HL-60/S4 treated with phorbol 12-myristate 13-acetate at 8.2 ng/mL for 4 days and 3 days (cell line): ENCODE measurements around the gene TM4SF5.

Source experiments
- in situ Hi-C: fragments of 300-500 bp; cut with MboI; formaldehyde crosslinking; loops from 2 replicates; pipeline ENCODE4 v1.15.0; 2022; ENCODE audit warnings: low sequenced_read_pairs

Gene TM4SF5, protein sequence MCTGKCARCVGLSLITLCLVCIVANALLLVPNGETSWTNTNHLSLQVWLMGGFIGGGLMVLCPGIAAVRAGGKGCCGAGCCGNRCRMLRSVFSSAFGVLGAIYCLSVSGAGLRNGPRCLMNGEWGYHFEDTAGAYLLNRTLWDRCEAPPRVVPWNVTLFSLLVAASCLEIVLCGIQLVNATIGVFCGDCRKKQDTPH

DNA sequence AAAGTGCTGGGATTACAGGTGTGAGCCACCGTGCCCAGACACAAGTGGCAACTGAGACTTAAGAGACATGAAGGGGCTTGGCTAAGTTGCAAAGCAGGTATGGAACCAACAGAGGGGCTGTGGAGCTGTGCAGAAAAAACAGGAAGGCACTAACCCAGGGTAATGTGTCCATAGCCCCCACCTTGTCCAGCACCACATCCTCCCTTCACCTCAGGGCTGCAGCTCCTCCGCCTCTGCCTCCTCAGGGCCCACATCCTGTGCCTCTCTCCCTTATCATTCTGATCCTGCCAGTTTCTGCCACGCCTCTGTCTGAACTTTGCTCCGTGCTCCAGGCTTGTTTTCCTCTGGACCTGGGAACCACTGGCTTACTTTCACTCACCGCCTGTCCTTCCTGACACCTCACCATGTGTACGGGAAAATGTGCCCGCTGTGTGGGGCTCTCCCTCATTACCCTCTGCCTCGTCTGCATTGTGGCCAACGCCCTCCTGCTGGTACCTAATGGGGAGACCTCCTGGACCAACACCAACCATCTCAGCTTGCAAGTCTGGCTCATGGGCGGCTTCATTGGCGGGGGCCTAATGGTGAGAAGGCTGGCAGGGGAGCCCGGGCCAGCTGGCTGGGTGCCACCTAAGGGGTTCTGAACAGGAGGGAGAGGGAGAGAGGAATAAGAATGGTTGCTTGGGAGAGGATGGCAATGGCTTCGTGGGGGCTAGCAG lies at the start of gene TM4SF5:
Gene TM4SF5, plus strand, starts transcription at position 368 of the 716 bp plus-strand sequence. Its CDS starts 37 bp downstream, at position 405.
- in situ Hi-C loops: no loop called here

DNA sequence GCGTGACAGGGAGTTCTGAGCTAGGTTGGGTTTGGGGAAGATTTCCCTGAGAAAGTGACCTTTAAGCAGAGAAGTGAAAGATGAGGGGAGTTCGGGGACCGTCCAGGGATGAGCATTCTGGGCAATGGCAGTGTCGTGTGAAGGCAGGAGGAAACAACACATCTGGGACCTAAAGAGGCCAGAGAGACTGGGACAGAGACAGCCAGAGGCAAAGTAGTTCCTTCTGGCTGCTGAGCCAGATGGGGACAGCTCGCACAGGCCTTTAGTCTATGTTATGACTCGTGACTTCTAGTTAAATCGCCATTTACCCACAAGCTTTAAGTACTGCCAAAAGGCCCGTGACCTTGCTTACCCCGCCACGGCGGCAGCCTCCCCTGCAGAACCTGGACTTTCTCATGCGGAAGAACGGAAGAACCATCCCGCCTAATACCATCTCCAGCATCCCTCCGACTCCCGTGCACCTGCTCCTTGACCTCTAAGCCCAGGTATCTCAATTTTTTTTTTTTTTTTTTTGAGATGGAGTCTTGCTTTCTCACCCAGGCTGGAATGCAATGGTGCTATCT lies 48.9 kb upstream of the TM4SF5 start:
- in situ Hi-C loops: no loop called here

DNA sequence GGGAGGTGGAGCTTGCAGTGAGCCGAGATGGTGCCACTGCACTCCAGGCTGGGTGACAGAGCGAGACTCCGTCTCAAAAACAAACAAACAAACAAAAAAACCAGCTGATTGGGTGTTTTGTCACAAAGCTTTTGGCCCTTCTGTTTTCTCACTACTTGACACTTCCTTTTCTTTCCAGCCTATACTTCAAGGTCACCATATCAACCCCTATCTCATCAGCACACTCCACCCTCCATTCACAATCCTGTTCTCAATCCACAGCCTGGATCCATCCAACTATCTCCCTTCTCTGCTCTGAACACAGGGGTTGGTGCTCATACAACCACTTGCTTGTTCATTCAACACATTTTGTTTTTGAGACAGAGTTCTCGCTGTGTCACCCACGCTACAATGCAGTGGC lies 47.0 kb upstream of the TM4SF5 start:
- in situ Hi-C loops: no loop called here

DNA sequence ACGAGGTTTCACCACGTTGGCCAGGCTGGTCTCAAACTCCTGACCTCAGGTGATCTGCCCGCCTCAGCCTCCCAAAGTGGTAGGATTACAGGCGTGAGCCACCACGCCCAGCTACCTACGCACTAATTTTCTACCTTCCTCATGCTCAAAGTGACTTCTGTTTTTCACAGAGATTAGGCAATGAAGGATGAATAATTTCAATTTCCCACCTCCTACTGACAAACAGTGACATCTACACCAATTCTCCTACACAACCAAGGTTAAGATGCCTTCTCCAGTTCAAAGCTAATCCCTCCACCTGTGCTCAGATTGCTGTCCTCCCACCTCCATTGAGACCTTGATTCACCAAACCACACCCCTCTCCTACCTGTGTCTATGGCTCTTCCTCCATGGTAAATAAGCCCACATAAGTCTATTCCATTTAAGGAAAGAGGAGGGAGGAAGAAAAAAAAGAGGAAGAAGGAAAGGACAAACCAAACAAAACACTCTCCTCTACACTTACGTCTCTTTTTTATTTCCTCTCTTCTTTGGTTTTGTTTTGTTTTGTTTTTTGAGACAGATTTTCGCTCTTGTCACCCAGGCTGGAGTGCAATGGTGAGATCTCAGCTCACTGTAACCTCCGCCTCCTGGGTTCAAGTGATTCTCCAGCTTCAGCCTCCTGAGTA lies 45.9 kb upstream of the TM4SF5 start:
- in situ Hi-C loops: no loop called here

DNA sequence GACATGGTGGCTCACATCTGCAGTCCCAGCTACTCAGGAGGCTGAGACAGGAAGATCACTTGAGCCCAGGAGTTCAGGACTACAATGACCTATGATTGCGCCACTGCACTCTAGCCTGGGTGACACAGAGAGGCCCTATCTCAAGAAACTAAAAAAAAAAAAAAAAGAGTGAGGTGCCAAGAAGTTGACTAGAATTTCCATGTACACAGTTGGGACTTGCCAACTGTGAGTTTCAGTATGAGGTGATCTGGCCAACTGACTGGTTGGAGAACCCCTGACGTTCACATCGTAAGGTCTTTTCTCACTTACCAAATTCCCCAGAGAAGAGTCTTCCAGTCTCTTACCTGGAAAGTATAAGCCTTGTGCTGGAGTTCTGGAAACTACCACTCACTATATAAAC lies 43.6 kb upstream of the TM4SF5 start:
- in situ Hi-C loops: no loop called here

DNA sequence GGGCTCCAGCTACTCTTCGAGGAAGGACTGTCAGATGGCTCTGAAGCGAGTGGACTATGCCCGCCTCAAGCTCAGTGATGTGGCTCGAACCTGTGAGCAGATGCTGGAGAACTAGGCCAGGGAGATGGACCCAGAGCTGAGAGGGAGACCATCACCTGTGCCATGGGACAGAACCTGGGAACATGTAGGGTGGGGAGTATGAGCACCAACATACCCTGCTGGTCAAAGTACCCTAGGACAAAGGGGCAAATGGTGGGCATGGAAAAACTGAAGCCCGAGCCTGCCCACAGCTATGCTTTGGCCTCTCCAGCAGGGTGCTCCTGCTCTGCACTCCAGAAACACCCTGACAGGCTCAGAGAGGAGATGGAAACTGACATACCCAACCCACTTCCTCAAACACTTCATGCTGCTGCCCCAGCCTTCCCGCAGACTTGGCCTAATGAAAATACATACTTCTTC lies 38.6 kb upstream of the TM4SF5 start:
- in situ Hi-C loops: no loop called here

DNA sequence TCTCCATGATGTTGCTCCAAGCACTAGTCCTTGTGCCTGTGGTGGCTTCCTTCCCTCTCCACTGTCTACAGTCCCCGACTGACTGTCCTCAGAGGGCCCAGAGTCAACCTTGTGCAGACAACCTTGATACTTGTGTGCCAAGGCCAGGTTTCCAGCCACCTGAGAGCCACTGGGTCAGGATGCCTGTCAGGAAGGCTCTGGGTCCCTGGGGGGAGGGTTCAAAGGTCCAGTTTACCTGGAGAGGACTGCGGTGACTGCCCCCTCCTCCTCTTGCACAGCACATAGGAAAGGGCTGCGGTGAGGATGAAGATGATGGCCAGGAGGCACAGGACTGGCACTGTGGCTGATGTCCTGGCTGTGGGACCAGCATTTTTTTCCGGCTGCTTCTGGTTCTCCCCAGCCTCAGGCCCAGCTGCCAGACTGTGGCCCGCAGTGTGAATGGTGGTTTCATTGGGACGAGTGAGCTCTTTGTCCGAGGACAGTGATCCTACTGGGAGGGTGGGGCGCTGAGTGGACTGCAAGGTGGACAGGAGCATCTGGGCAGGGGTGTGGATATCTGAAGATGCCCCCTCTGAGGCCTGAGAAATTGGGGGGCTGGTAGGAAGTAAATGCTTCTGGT lies 36.7 kb upstream of the TM4SF5 start:
- in situ Hi-C loops: no loop called here

DNA sequence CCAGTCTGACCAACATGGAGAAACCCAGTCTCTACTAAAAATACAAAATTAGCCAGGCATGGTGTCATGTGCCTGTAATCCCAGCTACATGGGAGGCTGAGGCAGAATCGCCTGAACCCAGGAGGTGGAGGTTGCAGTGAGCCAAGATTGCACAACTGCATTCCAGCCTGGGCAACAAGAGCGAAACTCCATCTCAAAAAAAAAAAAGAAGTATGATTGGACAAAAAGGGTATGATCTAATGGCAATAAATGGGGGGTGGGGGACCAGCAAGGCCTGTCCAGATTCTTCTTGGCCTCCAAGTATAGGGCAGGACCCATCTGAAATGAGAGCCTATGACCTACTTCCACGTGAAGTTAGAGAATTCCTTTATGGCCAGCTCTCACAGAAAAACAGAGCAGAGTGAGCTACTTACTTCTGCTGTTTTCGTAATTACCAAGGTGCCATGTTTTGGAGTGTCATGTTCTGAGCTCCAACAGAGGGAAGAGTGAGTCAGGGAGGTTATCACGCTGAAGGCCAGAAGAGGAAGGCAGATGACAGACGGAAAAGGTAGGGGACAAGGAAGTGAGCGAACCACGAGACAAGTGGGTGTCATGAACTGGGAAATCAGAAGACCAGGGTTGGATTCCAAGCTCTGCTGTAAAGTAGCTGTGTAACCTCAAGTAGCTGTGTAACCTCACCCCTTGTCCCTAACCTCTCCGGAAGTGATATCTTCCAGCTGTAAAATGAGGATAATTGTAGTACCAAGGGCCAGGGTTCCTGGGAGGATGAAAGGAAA lies 35.6 kb upstream of the TM4SF5 start:
- in situ Hi-C loops: no loop called here

DNA sequence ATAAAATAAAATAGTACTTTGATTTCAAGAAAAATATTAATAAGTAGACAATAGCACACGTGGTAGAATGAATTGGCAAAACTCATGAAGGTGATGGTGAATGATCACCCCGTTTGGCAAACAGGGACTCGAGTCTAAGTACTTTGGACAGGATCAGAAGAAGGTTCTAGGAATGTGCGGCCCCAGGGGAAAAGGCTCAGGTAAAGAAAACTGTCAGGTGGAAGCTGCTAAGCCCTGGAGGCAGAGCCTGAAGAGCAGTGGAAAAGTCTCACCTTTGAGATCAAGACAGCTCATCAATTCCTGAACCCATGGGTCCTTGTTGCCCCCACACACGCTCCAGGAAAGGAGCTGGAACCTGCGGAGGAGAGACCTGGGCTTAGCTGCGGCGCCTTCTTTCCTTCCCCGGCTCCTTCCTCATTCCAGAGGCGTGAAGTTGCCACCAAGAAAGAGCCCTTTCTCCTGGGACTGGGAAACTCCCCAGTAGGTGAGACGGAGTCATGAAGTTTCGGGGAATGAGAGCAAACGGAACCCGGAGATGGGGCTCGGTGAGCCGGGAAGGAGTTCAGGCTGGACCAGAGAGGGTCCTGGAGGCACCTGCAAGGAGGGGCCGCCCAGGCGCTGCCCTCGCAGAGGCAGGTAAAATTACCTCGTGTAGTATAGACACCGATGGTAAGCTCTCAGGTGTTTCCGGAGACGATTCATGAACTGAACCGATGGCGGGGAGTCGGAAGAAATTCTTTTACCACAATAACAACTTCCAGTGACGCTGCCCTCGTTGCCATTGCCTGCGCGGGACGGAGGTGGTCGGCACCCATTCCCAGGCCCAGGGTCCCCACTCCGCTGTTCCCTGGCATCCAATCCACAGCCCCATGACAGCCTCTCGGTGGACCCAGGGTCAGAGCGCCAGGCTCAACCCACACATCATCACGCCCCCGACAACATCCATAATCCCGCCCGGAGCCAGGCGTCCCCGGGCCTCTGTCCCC lies 33.3 kb upstream of the TM4SF5 start:
- in situ Hi-C loops: no loop called here

DNA sequence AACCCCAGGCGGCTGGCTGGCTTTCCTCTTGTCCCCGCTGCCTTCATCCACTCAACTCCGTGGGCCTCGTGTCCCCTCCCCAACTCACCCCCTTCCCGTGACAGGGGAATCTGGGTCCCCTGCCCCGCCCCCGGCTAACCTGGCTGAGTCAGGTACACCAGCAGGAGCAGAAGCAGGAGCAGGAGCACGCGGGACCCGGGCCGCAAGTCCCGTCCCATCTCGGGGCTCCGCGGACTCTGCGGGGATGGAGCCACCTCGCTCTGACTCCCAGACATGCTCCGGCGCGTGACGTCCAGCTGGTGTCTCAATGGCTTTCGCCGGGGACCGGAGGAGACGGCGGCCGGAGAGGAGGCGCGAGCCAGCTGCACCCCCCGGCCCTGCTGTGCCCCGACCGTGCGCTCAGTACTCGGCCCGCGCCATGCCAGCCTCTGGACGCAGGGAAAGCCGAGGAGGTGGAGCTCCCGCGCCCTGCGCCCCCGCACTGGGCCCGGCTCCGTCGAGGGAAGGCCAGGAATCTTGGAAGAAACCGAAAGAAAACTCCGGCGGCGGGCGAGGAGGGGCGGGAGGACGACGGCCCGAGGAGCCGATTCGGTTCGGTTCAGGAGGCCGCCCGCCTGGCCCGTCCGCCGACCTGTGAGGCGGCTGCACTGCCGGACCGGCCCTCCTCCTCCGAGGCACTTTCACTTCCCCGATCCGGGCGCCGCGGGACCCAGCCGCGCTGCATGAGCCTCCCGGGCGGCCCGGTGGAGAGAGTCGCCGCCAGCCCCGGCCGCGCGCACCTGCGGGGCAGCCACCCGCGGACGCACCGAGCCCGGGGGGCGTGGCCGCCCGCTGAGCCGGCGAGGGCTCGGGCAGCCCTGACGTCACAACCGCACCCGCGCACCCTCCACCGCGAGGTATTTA lies 32.3 kb upstream of the TM4SF5 start, which contains the start of the genes CXCL16 and ZMYND15:
Gene CXCL16, minus strand, starts transcription at position 807 of the 903 bp plus-strand sequence. Its CDS starts 589 bp downstream, at position 218.
Gene ZMYND15, plus strand, starts transcription at position 712 of the 903 bp plus-strand sequence. CDS start 716 bp downstream, outside the sequence.
- in situ Hi-C loops: no loop called here

DNA sequence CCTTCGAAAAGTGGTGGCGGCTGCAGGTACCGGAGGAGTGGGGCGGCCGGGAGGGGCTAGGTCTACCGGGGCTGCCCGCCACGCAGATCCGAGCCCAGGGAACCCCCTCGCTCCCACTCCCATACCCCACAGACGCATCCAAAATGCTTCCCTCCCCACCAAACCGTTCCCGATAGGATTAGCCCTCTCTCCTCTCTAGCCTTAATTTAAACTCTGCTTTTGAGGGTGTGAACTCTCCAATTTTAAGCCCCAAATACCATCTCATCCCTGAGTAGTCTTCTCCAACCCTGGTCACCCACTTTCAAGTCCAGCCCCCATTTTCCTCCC lies 31.7 kb upstream of the TM4SF5 start:
- in situ Hi-C loops: no loop called here

DNA sequence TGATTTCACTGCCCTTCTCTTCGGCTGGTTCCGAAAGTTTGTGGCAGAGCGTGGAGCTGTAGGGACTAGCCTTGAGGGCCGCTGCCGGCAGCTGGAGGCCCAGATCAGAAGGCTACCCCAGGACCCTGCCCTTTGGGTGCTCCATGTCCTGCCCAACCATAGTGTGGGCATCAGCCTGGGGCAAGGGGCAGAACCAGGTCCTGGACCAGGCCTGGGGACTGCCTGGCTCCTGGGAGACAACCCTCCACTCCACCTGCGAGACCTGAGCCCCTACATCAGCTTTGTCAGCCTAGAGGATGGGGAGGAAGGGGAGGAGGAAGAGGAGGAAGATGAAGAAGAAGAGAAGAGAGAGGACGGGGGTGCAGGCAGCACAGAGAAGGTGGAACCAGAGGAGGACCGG lies 31.1 kb upstream of the TM4SF5 start:
- in situ Hi-C loops: no loop called here

DNA sequence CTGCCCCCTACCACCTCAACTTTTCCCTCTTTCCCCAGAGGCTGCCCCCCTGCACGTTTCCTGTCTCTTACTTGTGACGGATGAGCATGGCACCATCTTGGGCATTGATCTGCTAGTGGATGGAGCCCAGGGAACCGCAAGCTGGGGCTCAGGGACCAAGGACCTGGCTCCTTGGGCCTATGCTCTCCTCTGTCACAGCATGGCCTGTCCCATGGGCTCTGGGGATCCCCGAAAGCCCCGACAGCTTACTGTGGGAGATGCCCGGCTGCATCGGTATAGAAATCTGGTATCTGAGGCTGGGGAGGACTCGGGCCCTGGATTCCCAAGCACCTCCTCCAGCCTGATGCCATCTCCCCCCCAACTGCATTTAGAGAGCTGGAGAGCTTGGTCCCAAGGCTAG lies 30.1 kb upstream of the TM4SF5 start:
- in situ Hi-C loops: no loop called here

DNA sequence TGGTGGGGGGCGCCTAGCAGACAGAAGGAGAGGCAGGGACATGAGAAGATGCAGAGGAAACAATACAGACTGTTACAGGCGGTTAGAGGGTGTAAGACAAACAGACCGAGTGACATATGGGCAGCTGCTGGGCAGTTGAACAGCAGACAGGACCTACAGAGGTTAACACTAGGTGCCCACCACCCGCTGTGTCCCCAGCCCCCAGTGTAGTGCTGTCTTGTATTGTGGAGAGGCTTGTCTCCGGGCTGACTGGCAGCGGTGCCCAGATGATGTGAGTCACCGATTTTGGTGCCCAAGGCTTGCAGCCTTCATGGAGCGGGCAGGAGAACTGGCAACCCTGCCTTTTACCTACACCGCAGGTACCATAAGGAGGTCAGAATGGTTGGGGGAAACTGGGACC lies 29.6 kb upstream of the TM4SF5 start:
- in situ Hi-C loops: no loop called here

DNA sequence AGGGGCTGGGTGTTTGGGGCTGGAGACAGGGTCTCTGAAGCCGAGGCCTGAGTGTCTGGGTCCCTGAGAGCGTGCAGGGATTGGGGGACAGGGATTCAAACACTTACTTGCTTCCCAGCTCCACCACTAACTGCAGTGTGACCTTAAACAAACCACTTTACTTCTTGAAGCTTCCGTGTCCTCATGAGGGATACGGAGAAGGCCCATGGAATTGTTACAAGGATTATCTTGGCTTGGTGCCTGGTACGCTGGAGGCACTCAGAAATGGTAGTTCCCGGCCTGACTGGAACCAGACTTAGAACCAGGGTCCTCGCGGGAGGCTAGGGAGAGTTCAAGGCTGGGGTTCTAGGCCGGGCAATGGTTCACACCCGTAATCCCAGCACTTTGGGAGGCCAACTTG lies 29.1 kb upstream of the TM4SF5 start:
- in situ Hi-C loops: no loop called here

DNA sequence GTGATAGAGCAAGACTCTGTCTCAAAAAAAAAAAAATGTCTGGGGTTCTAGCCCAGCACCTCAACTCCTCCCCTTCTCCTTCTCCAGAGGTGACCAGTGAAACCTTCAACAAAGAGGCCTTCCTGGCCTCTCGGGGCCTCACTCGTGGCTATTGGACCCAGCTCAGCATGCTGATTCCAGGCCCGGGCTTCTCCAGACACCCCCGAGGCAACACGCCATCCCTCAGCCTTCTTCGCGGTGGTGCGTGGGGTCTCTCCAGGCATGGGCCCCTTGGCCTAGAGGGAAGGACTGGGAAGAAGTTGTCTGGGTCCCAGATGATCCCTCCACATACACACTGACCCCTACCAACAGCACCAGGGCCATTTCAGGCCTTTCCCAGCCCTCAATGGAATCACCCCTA lies 28.5 kb upstream of the TM4SF5 start:
- in situ Hi-C loops: no loop called here

DNA sequence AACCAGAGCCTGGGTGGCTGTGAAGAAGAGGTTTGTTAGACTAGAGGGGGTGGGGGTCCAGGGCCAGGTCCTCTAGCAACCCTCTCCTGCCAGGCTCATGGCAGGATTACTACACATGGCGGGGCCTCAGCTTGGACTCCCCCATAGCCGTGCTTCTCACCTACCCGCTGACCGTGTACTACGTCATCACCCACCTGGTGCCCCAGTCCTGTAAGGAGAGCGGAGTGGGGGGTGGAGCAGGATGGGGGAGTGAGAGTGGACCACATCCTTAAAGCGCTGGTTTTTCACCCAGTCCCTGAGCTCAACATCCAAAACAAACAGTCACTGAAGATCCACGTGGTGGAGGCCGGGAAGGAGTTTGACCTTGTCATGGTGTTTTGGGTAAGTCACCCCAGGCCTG lies 27.8 kb upstream of the TM4SF5 start:
- in situ Hi-C loops: no loop called here
